Measurements from ENCODE around the gene DOCK4. TPM values are rescaled to one million over a fixed set of nuclear protein-coding genes. Genes with fewer than 3 reads are reported as not detected.

DOCK4 gene
- total RNA-seq, 1 donor from 2014 or later, result 100 TPM

DNA sequence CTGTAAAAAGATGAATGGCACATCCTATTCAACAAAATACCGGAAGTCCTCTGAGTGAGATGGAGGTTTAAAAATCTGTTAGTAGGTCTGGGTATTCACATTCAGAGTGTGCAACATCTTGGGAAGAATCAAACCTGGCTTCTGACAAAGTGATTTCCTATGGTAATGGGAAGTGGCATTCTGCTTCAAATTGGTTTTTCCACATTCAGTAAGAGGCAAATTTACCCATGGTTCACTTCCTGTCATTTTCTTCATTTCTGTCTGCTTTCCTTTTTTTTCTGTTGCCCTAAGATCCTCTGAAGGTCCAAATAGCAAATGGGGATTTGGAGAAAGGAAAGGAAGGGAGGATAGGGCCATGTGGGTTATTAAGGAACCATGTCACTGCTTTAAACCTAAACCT is 218.3 kb downstream of the DOCK4 start:
- H3K36me3 ChIP-seq, result peaks cover 16% of the 10 kb centered on the region
- intact Hi-C loops (cut with DNase I), result no loop called here
- no peaks in the 10 kb centered on the region for H3K27me3 ChIP-seq
- no peaks in the 10 kb centered on the region for H3K9me3 ChIP-seq
- DNase-seq, result no peak
- no peak for ATAC-seq
- TF ChIP-seq, protein P1, sequence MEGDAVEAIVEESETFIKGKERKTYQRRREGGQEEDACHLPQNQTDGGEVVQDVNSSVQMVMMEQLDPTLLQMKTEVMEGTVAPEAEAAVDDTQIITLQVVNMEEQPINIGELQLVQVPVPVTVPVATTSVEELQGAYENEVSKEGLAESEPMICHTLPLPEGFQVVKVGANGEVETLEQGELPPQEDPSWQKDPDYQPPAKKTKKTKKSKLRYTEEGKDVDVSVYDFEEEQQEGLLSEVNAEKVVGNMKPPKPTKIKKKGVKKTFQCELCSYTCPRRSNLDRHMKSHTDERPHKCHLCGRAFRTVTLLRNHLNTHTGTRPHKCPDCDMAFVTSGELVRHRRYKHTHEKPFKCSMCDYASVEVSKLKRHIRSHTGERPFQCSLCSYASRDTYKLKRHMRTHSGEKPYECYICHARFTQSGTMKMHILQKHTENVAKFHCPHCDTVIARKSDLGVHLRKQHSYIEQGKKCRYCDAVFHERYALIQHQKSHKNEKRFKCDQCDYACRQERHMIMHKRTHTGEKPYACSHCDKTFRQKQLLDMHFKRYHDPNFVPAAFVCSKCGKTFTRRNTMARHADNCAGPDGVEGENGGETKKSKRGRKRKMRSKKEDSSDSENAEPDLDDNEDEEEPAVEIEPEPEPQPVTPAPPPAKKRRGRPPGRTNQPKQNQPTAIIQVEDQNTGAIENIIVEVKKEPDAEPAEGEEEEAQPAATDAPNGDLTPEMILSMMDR (IDR thresholded peaks at IDR 0.05), result no peak
- peaks cover 21% of the 10 kb centered on the region for H3K4me1 ChIP-seq
- H3K27ac ChIP-seq, result peak overlapping the region; percentile 63
- no peak overlapping the region for H3K4me3 ChIP-seq

DNA sequence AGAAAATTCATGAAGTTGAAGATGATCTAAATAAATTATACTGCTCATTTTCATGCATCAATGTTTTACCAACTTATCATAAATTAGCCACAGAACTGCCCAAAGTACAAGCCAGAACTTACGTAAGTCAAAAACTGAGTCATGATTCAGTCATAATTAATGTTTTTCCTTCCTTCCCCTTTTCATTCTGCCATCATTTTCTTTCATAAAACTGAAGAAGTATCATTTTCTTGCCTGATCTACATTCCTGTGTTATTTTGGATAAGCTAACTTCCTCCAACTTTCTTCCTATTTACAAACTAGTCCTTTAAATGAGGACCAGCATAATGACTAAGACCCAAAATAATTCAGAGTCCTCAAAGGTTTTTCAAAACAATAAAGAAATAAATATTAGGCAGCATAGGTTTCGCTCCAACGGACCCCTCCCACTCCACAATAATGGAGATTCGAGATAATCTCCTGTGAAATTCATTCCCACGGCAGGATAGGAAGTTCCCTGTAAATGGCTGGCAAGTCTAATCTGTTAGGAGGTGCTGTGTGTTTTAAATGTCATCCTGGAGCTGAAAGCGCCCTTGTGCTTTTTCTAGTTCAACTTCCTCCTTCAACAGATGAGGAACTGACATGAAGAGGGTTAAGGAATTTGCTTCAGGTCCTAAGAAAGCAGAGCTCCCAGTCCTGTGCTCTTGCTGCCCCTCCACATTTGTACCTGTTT is 218.9 kb downstream of the DOCK4 start:
- Histone ChIP-seq H3K9me3 (no peaks in the 10 kb centered on the region), H3K27me3 (no peaks in the 10 kb centered on the region), H3K4me1 (peaks cover 21% of the 10 kb centered on the region), H3K27ac (peak overlapping the region; percentile 63), H3K36me3 (peaks cover 18% of the 10 kb centered on the region), H3K4me3 (no peak overlapping the region)
- intact Hi-C loops (cut with DNase I), result no loop called here
- TF ChIP-seq, protein P1 (IDR thresholded peaks at IDR 0.05), result no peak
- ATAC-seq, result peak; percentile 76
- no peak for DNase-seq

DNA sequence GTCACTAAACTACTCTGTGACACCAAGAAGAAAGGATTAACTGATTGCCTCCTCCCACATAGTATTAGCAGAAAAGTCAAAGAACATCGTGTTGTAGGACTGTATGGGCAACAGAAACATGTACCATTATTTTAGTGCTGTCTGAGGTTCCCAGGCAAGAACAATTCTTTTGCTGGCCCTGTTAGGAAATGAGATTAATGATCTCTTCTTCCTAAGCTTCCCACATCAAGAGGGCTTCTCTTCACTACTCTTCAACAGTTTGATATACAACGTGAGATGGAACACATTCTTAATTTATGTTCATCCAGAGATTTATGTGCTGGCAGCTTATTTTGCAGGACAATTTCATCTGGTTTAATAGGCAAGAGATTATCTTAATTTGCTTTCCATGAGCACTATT is 219.6 kb downstream of the DOCK4 start:
- DNase-seq (no peak), ATAC-seq (no peak)
- intact Hi-C loops (cut with DNase I), result no loop called here
- Histone ChIP-seq H3K27ac (no peak overlapping the region), H3K4me1 (peaks cover 21% of the 10 kb centered on the region), H3K27me3 (no peaks in the 10 kb centered on the region), H3K9me3 (no peaks in the 10 kb centered on the region), H3K4me3 (no peak overlapping the region), H3K36me3 (peaks cover 22% of the 10 kb centered on the region)
- TF ChIP-seq, protein P1 (IDR thresholded peaks at IDR 0.05), result no peak

DNA sequence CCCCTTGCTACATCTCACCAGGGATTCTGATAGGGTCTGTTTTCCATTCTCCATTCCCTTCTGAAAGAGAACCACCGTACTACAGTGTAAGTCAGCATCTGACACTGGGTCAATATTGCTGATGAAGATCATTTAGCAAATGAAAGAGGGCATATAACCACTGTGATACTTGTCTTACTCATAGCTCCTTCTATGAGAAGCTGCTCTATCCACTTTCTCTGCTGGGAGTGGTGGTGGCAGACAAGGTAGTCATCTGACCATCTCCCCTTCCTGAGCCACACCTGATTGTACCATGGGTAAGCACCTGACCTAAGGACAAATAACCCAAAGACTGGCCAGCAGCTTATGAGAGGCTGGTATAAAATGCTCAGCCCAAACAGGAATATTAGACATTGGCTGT is 220.4 kb downstream of the DOCK4 start:
- no peak overlapping the region for H3K4me3 ChIP-seq
- H3K36me3 ChIP-seq, result peaks cover 22% of the 10 kb centered on the region
- intact Hi-C loops (cut with DNase I), result no loop called here
- H3K27me3 ChIP-seq, result no peaks in the 10 kb centered on the region
- peaks cover 21% of the 10 kb centered on the region for H3K4me1 ChIP-seq
- ATAC-seq (no peak), DNase-seq (no peak)
- H3K9me3 ChIP-seq, result no peaks in the 10 kb centered on the region
- TF ChIP-seq, protein P1 (IDR thresholded peaks at IDR 0.05), result no peak
- H3K27ac ChIP-seq, result no peak overlapping the region

DNA sequence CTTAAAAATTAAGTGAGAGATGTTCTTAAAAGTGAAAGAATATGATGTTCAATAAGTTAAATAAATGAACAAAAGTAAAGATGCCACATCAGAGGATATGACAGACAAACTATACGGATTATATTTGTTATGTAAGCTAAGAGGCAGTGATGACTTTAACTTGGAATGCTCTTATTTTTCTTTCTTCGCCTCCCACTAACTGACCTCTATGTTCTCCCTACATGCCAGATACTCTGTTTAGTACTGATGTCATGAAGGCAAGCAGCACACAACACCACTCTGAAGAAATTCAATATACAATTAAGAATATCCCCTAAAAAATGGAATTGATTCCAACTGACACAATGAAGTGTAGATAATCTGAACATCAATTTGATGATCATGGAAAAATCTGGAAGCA is 223.4 kb downstream of the DOCK4 start:
- ATAC-seq (no peak), DNase-seq (no peak)
- Histone ChIP-seq H3K27ac (no peak overlapping the region), H3K4me3 (no peak overlapping the region), H3K9me3 (no peaks in the 10 kb centered on the region), H3K36me3 (peaks cover 31% of the 10 kb centered on the region), H3K27me3 (no peaks in the 10 kb centered on the region), H3K4me1 (peaks cover 18% of the 10 kb centered on the region)
- intact Hi-C loops (cut with DNase I), result no loop called here
- TF ChIP-seq, protein P1 (IDR thresholded peaks at IDR 0.05), result no peak

Measured in upper lobe of right lung (tissue), 1 donor.